C4-2B (cell line): ENCODE data around the gene CFAP77.

ENCODE experiments used
- CTCF ChIP-seq: fragments of 450-650 bp; conservative IDR thresholded peaks from 2 replicates; pipeline ENCODE4 v1.5.1; 2017; ENCODE audit warnings: mild to moderate bottlenecking
- ZFX ChIP-seq: fragments of 450-650 bp; IDR thresholded peaks from 2 replicates; pipeline ENCODE4 v1.6.1; 2017

GRCh38 chr9:132513416-132513815 lies 103.4 kb downstream of the CFAP77 start:
- no peak for TF ChIP-seq CTCF
- TF ChIP-seq ZFX = no peak
